ENCODE data around the gene C1orf185.
"Not testable (repeated sequence)": the region's sequence is repeated elsewhere in the genome, so short reads cannot be mapped to it uniquely, and the experiment has no call there.

Gene C1orf185

DNA sequence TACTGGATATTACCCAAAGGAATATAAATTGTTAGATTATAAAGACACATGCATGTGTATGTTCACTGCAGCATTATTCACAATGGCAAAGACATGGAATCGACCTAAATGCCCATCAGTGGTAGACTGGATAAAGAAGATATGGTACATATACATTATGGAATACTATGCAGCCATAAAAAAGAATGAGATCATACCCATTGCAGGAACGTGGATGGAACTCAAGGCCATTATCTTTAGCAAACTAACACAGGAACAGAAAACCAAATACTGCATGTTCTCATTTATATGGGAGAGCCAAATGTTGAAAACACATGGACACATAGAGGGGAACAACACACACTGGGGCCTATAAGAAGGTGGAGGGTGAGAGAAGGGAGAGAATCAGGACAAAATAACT, 35.7 kb downstream of the C1orf185 start:
- not testable (repeated sequence) for DNase-seq (ENCODE audit: low spot score)

- peak; percentile 20 for DNase-seq (ENCODE audit: low spot score)
Observed at GRCh38 chr1:51139474-51139873, 37.4 kb downstream of the C1orf185 start.

GRCh38 chr1:51147394-51147793, 45.4 kb downstream of the C1orf185 start:
- no peak for DNase-seq (ENCODE audit: low spot score)

DNA sequence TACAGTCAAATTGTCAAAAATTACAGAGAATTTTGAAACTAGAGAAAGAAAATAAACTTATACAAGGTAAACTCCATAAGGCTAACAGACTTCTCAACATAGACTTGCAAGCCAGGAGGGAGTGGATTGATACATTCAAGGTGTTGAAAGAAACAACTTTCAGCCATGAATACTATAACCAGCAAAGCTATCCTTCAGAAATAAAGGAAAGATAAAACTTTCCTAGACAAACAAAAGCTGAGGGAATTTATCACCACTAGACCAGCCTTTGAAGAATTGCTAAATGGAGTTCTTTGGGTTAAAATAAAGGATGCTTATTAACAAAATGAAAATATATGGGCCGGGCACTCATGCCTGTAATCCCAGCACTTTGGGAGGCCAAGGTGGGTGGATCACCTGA, 52.7 kb downstream of the C1orf185 start:
- no peak for DNase-seq (ENCODE audit: low spot score)

DNA sequence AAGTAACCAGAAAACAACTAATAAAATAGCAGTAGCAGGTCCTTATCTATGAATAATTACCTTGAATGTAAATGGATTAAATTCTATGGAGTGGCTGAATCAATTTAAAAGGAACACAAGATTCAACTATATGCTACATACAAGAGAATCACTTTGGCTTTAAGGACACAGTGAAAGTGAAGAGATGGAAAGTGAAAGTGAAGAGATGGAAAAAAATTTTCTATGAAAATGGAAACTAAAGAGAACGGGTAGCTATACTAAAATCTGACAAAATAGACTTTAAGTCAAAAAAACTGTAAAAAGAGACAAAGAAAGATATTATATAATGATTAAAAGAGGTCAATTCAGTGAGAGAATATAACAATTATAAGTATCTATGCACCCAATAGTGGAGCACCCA, 54.7 kb downstream of the C1orf185 start:
- DNase-seq (ENCODE audit: low spot score): peak; percentile 16

GRCh38 chr1:51157395-51157794, 55.4 kb downstream of the C1orf185 start:
- DNase-seq (ENCODE audit: low spot score): no peak

- DNase-seq (ENCODE audit: low spot score): no peak
Observed at GRCh38 chr1:51158263-51158662, 56.2 kb downstream of the C1orf185 start.

DNA sequence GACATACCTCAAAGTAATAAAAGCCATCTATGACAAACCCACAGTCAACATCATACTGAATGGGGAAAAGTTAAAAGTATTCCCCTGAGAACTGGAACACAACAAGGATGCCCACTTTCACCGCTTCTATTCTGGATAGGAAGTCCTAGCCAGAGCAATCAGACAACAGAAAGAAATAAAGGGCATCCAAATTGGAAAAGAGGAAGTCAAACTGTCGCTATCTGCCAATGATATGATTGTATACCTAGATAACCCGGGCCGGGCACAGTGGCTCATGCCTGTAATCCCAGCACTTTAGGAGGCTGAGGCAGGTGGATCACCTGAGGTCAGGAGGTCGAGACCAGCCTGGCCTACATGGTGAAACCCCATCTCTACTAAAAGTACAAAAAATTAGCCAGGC, 60.5 kb downstream of the C1orf185 start:
- not testable (repeated sequence) for DNase-seq (ENCODE audit: low spot score)

- no peak for DNase-seq (ENCODE audit: low spot score)
Observed at GRCh38 chr1:51165540-51165939, 63.5 kb downstream of the C1orf185 start.

DNA sequence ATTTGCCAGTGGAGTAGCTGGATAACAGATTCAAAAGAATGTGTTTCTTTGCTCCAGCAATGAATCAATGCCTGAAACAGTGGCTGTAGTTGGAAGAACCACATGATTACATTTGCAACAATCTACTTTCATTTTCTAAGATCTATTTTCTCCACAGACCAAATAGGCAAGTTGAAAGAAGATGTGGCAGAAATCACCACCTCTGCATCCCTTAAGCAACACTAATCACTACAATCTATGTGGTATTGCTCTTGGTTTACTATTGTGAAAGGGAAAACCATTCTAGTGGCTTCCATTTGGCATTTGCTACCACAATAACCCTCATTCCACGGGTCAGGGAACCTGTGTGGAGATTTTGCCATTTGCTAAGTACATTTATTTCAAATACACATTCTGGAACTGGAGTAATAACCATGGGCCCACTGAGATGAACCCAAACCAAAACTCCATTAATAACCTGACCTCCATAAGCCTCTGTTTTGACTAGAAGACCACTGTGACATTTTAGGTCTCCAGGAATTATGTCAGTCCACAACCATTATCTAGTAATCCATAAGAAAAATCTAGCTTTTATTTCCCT, 66.3 kb downstream of the C1orf185 start:
- DNase-seq (ENCODE audit: low spot score): no peak

DNA sequence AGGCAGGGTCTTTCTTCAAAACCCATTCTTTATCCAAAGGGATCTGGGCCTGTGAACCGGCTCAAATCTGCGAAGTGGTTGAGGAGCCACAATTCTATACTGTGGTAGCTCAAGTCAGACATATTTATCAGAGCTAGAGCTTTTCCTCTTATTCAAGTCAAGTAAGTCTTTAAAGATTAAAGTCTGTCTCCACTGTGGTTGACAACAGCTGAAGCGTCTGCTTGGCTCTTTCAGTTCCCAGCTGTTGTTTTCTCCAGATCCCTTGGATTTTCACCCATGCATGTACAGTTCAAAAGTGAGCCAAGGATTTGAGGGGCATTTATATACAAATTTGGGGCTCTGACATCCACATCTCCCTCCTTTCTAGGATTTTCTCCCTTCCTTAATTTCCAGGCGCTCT, 66.9 kb downstream of the C1orf185 start:
- DNase-seq (ENCODE audit: low spot score): no peak

GRCh38 chr1:51170342-51170741, 68.3 kb downstream of the C1orf185 start:
- no peak for DNase-seq (ENCODE audit: low spot score)

DNA sequence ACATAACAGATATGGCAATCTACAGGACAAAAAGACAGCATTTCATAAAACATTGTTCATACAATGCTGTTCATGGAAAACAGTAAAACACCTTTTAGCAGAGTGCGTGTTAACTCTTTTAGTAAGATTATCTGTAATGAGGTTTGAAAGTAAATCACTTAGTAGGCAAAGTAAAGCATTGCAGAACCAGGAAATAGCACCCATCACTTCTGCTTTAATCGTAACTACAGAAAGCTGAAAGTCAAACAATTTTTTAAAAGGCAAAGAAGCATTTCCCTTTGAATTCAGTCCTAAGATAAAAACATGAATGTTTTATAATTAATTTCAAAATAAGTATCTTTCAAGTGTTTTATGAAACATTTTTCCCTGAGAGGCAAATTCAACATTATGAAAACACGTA, 70.8 kb downstream of the C1orf185 start:
- DNase-seq (ENCODE audit: low spot score): no peak

GRCh38 chr1:51175278-51175677, 73.2 kb downstream of the C1orf185 start:
- no peak for DNase-seq (ENCODE audit: low spot score)

- not testable (repeated sequence) for DNase-seq (ENCODE audit: low spot score)
Observed at GRCh38 chr1:51177988-51178387, 76.0 kb downstream of the C1orf185 start.

- no peak for DNase-seq (ENCODE audit: low spot score)
Observed at GRCh38 chr1:51188230-51188629, 86.2 kb downstream of the C1orf185 start.

GRCh38 chr1:51189421-51190073, 87.5 kb downstream of the C1orf185 start:
- DNase-seq (ENCODE audit: low spot score): peak; percentile 73

DNA sequence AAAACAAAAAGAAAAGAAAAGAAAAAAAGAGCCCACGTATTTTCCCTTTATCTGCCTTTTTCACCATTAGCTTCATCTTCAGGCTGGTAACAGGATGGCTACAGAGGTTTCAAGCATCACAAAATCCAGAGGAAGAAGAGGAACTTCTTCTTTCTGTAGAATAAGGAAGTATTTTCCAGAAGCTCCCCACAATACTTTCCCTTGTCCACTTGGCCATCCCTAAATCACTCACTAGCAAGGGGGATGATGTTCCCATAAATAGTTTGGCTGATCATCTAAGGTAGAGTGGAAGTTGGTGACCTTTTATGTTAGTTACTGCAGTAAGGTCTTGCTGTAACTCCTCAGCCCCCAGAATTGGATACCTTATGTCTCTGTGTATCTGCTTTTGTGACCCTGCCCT, 88.9 kb downstream of the C1orf185 start:
- no peak for DNase-seq (ENCODE audit: low spot score)

- DNase-seq (ENCODE audit: low spot score): peak; percentile 76
Observed at GRCh38 chr1:51192213-51192843, 90.3 kb downstream of the C1orf185 start.

DNA sequence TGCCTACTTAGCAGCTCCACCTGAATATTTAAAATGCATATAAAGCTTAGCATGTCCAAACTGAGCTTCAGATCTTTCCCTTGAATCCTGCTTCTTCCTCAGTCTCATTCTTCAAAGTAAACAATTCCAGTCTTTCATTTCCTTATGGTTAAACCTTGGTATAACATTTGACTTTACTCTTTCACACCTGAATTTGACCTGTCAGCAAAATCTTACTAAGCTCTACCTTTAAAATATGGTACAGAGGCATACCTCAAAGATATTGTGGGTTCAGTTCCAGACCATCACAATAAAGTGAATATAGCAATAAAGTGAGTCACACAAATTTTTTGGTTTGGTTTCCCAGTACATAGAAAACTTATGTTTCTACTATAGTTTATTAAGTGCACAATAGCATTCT, 91.5 kb downstream of the C1orf185 start:
- DNase-seq (ENCODE audit: low spot score): no peak
